Measurements from ENCODE around the gene KDF1.

- TF ChIP-seq ZNF136 (CRISPR knock-in tag; IDR thresholded peaks at IDR 0.05; ENCODE audit: low read depth) (no peak), TAF15 (IDR thresholded peaks at IDR 0.05; ENCODE audit: low read depth, low read length, poor library complexity, severe bottlenecking) (no peak), ZNF12 (CRISPR knock-in tag; IDR thresholded peaks at IDR 0.05) (no peak), CEBPB (IDR thresholded peaks at IDR 0.05; ENCODE audit: borderline replicate concordance, low read depth, low read length) (no peak), SATB2 (CRISPR knock-in tag; IDR thresholded peaks at IDR 0.05) (no peak), MAFK (conservative IDR thresholded peaks at IDR 0.05 in 1 of 2, IDR thresholded peaks at IDR 0.05 in 1 of 2; ENCODE audit: low read length in 2 of 2) (no peak), ZC3H4 (CRISPR knock-in tag; IDR thresholded peaks at IDR 0.05; ENCODE audit: borderline replicate concordance) (no peak), FOSL1 (CRISPR knock-in tag; IDR thresholded peaks at IDR 0.05; ENCODE audit: borderline replicate concordance) (no peak), ZNF510 (CRISPR knock-in tag; IDR thresholded peaks at IDR 0.05; ENCODE audit: low read depth) (no peak)
Observed at GRCh38 chr1:26984291-26984690, 24.0 kb upstream of the KDF1 start.
